ENCODE data around the gene PCDH15.

DNA sequence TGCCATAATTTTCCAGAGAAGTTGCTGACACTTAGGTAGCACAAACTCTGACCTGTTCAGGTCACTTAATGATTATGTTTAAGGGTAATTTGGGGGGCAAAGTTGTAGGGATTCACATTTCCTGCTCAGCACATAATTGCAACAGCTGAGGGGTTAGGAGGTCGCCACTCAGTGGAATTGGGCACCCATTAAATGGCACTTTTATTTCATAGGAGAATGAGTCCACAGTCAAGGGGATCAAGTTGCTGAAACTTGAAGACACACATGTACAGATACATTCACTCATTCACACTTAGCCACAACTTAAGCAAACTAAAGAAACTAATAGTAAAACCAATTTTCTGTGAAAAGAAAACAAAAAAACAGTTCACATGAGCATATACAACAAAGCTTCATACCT is 1.5 kb downstream of the PCDH15 start:
- TF ChIP-seq CEBPB (IDR thresholded peaks at IDR 0.05; ENCODE audit: low read depth, low read length) (no peak), POLR2A (IDR thresholded peaks at IDR 0.05; ENCODE audit: low read depth, low read length) (no peak), CTCF (conservative IDR thresholded peaks at IDR 0.05; ENCODE audit: low read depth, low read length) (no peak), FOS (IDR thresholded peaks at IDR 0.05; ENCODE audit: low read depth, low read length) (no peak), SMC3 (IDR thresholded peaks at IDR 0.05; ENCODE audit: low read depth, low read length) (no peak), RAD21 (IDR thresholded peaks at IDR 0.05; ENCODE audit: low read length) (no peak), MAFK (IDR thresholded peaks at IDR 0.05; ENCODE audit: low read depth, low read length) (no peak), BHLHE40 (IDR thresholded peaks at IDR 0.05; ENCODE audit: low read depth, low read length) (no peak), ELK1 (IDR thresholded peaks at IDR 0.05; ENCODE audit: borderline replicate concordance, low read depth, low read length) (no peak), CHD1 (IDR thresholded peaks at IDR 0.05; ENCODE audit: low read depth, low read length) (no peak)
- TF ChIP-seq, protein P1, sequence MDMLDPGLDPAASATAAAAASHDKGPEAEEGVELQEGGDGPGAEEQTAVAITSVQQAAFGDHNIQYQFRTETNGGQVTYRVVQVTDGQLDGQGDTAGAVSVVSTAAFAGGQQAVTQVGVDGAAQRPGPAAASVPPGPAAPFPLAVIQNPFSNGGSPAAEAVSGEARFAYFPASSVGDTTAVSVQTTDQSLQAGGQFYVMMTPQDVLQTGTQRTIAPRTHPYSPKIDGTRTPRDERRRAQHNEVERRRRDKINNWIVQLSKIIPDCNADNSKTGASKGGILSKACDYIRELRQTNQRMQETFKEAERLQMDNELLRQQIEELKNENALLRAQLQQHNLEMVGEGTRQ (IDR thresholded peaks at IDR 0.05; ENCODE audit: low read depth, low read length): no peak

All from IMR-90 (cell line).